AG04450 (cell line): ENCODE data around the gene CHRDL2. TPM values are rescaled to one million over a fixed set of nuclear protein-coding genes. Genes with fewer than 3 reads are reported as not detected.

Experiments
- CTCF ChIA-PET: fragments of 300-600, 350-600 bp; formaldehyde crosslinking; extraction: SDS; loops from one replicate; lab custom pipeline; 2022; ENCODE audit warnings: antibody characterized with exemption, inconsistent platforms; lab: Charles Lee
- POLR2A ChIA-PET: fragments of 350-600 bp; formaldehyde crosslinking; extraction: SDS; loops from one replicate; lab custom pipeline; 2021; ENCODE audit warnings: antibody characterized with exemption, inconsistent platforms; lab: Yijun Ruan, JAX
- DNase-seq: peaks from one replicate; pipeline ENCODE4 v3.0.0-alpha.2; 2011; ENCODE audit warnings: low read depth, low spot score
- H3K27ac ChIP-seq: one replicate; pipeline ENCODE4 v1.5.1; 2012; ENCODE audit warnings: low read depth, low read length, control low read depth
- H3K27me3 ChIP-seq: one replicate; pipeline ENCODE4 v1.6.0; 2012; ENCODE audit warnings: low read length; ENCODE audit not compliant: control insufficient read depth, insufficient read depth
- H3K4me3 ChIP-seq: 2 replicates; pipeline ENCODE4 v1.5.1; 2011; ENCODE audit warnings: mild to moderate bottlenecking, low read depth, low read length, control low read depth
- H3K9me3 ChIP-seq: 2 replicates; pipeline ENCODE4 v1.5.1; 2012; ENCODE audit warnings: low read length; ENCODE audit not compliant: control insufficient read depth, insufficient read depth
- CTCF ChIP-seq: IDR thresholded peaks from 2 replicates; pipeline ENCODE4 v1.5.1; 2011; ENCODE audit warnings: low read depth, low read length, control low read depth, inconsistent platforms
- polyA plus RNA-seq: library from polyadenylated mRNA; depleted of rRNA; stranded (reverse); fragments of >200 nt; gene quantifications from 2 replicates; pipeline ENCODE4 v1.2.3, GENCODE V29; 2011

The CHRDL2 gene
- polyA plus RNA-seq, 1 experiment: 0.88 TPM

GRCh38 chr11:74749127-74749964 lies 18.1 kb upstream of the CHRDL2 start:
- no peak for DNase-seq
- H3K9me3 ChIP-seq: no peaks in the 10 kb centered on the region
- H3K27me3 ChIP-seq: no peaks in the 10 kb centered on the region
- H3K27ac ChIP-seq: peak overlapping the region; percentile 31
- peak overlapping the region; percentile 87 for H3K4me3 ChIP-seq
- CTCF ChIA-PET: interaction anchor here (1.0 kb wide), 1 partner anchor 10 kb away, joined by 3 read pairs; no protein-coding TSS in a partner anchor
- no peak for TF ChIP-seq CTCF
- POLR2A ChIA-PET: interaction anchor here (0.6 to 0.7 kb wide), 3 partner anchors 10 to 183 kb away, joined by 3 to 6 read pairs (median 5); no protein-coding TSS in a partner anchor

DNA sequence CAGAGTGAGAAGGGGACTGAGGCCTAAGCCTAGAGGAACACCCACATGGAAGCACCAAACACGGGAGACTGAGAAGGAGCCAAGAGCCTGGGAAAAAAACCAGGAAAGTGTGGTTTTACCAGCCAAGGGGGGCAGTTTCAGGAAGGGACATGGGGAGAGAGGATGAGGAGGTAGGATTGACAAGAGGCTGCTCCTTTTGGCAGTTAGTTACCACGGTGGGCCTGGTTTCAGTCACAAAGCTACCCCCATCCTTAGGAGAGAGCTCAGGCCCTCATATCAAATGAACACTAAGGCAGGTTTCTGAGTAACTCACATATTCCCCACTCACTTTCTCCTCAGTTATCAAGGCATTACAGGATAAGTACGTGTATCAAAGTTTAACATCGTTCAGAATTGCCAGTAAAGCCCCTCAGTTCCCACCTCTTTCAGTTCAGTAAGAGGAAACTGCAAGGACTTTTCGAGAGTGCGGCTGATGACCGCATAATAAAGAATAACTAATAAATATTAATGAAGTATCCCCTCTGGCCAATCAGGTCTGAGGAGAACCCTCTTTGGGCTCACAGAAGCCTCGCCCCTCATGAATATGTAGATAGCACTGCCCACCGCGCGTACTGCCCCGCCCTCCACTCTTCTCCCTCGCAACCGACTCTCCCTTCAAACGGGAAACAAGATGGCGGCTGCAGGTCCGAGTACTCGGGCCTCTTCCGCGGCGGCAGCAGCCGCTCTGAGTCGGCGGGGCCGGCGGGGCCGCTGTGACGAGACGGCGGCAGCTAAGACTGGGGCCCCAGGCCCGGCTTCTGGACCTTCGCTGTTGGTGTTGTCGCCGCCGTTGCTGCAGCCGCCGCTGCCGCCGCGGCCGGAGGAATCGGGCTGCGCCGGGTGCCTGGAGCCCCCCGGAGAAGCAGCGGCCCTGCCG lies 17.2 kb upstream of the CHRDL2 start, which contains the start of gene RNF169:
TSS of gene RNF169 (plus strand) at position 639 of the 916 bp plus-strand sequence. CDS start at position 671, 32 bp downstream.
- ChIA-PET CTCF (interaction anchor here (1.0 to 1.2 kb wide), 2 partner anchors 9 to 22 kb away, joined by 3 to 6 read pairs; no protein-coding TSS in a partner anchor), POLR2A (interaction anchor here (0.6 to 0.7 kb wide), 3 partner anchors 10 to 183 kb away, joined by 3 to 6 read pairs (median 5); no protein-coding TSS in a partner anchor)
- Histone ChIP-seq H3K27me3 (no peaks in the 10 kb centered on the region), H3K4me3 (peak within 1 kb of the TSS; percentile 87), H3K9me3 (no peaks in the 10 kb centered on the region), H3K27ac (peak within 1 kb of the TSS; percentile 54)
- DNase-seq: peak; percentile 87
- TF ChIP-seq CTCF: no peak

GRCh38 chr11:74746868-74747267 lies 15.6 kb upstream of the CHRDL2 start:
- ChIA-PET CTCF (interaction anchor here (1.1 to 1.3 kb wide), 2 partner anchors 21 to 44 kb away, joined by 3 read pairs; no protein-coding TSS in a partner anchor), POLR2A (no interaction called here)
- no peak for TF ChIP-seq CTCF
- Histone ChIP-seq H3K9me3 (no peaks in the 10 kb centered on the region), H3K27me3 (no peaks in the 10 kb centered on the region), H3K27ac (no peak overlapping the region), H3K4me3 (no peak overlapping the region)
- DNase-seq: no peak

DNA sequence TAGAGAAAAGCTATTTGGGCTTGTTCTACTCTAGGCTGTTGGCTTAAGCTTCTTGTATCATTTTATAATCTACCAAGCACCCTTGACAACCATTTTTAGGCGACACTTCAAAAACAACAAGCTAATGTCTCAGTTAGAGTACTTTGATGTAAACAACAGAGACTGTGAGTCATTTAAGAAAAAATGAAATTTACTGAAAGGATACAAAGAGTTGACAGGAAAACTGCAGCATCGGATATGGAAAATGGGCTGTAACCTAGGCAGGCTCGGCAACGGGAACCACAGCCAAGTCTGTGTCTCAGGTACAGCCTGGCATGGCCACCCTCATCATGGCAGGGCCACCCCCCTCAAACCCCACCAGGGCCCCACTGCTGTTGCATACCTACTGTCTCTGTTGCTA lies 13.1 kb upstream of the CHRDL2 start:
- DNase-seq: no peak

More for the DNA sequence above, 13.1 kb upstream of the CHRDL2 start:
- Histone ChIP-seq H3K27ac (no peak overlapping the region), H3K4me3 (no peak overlapping the region), H3K27me3 (no peaks in the 10 kb centered on the region), H3K9me3 (no peaks in the 10 kb centered on the region)
- ChIA-PET CTCF (interaction anchor here (0.6 to 2.0 kb wide), 7 partner anchors 17 to 664 kb away, joined by 3 to 8 read pairs (median 3); no protein-coding TSS in a partner anchor), POLR2A (interaction anchor here (0.7 to 0.8 kb wide), 2 partner anchors 48 to 71 kb away, joined by 3 to 4 read pairs; no protein-coding TSS in a partner anchor)
- TF ChIP-seq CTCF: no peak
